Omental fat pad (tissue), 4 donors: ENCODE data around the gene CD68. TPM values are rescaled to one million over a fixed set of nuclear protein-coding genes. Genes with fewer than 3 reads are reported as not detected.

Experiments used
- ATAC-seq: fragments of 150-250 bp; one replicate; pipeline ENCODE4 v1.9.1; 2016; ENCODE audit warnings: mild to moderate bottlenecking, moderate library complexity; ENCODE audit not compliant: low FRiP score
- DNase-seq: peaks from one replicate; pipeline ENCODE4 v3.0.0-alpha.2; 2019; ENCODE audit warnings: low spot score
- total RNA-seq, 4 donors: library from RNA; depleted of rRNA; stranded (reverse); fragments of >200 nt; gene quantifications; one replicate each; pipeline ENCODE4 v1.1.0, GENCODE V29; 2016
- TF ChIP-seq, protein P1 (sequence below), 3 donors: fragments of 450-650 bp; IDR thresholded peaks; one replicate each; pipeline ENCODE4 v1.5.1; 2016 to 2017; ENCODE audit warnings: antibody characterized with exemption in 3 of 3, mild to moderate bottlenecking in 3 of 3, moderate library complexity in 2 of 3

CD68 gene
- total RNA-seq, 4 donors from 2014 or later: 99.1 to 321 (median 191) TPM

DNA sequence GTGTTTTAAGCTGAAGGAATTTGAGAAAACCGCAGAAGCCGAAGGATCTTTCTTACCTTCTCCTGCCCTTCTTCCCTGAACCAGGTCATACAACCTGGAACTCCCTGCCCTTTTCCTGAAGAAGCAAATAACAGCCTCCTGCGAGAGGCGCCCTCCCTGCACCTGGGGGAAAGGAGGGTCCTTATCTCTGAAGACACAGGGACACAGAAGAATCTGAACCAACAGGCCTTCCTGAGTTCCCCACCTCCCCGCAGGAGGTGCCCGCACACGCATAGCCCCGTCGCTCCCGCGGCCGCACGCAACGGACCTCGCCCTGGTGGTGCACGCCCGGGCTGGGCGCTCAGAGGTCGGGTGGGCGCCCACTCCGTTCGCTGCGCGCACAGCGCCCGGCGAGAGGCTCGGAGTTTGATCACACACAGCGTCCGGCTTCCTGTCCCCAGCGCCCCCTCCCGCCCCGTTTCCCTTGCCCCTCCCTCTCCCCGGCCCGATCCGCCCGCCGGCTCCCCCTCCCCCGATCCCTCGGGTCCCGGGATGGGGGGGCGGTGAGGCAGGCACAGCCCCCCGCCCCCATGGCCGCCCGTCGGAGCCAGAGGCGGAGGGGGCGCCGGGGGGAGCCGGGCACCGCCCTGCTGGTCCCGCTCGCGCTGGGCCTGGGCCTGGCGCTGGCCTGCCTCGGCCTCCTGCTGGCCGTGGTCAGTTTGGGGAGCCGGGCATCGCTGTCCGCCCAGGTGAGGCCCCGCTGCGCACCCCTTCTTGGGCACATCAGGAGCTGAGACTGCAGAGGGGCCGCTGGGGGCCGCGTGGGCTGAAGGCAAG is 30.6 kb upstream of the CD68 start, which contains the start of gene TNFSF12:
Gene TNFSF12 (plus strand): TSS at position 474 of the 816 bp plus-strand sequence. CDS start 96 bp downstream, at position 570.
- TF ChIP-seq, protein P1, sequence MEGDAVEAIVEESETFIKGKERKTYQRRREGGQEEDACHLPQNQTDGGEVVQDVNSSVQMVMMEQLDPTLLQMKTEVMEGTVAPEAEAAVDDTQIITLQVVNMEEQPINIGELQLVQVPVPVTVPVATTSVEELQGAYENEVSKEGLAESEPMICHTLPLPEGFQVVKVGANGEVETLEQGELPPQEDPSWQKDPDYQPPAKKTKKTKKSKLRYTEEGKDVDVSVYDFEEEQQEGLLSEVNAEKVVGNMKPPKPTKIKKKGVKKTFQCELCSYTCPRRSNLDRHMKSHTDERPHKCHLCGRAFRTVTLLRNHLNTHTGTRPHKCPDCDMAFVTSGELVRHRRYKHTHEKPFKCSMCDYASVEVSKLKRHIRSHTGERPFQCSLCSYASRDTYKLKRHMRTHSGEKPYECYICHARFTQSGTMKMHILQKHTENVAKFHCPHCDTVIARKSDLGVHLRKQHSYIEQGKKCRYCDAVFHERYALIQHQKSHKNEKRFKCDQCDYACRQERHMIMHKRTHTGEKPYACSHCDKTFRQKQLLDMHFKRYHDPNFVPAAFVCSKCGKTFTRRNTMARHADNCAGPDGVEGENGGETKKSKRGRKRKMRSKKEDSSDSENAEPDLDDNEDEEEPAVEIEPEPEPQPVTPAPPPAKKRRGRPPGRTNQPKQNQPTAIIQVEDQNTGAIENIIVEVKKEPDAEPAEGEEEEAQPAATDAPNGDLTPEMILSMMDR (IDR thresholded peaks at IDR 0.05): no peak
- DNase-seq (no peak), ATAC-seq (peak; percentile 69)

DNA sequence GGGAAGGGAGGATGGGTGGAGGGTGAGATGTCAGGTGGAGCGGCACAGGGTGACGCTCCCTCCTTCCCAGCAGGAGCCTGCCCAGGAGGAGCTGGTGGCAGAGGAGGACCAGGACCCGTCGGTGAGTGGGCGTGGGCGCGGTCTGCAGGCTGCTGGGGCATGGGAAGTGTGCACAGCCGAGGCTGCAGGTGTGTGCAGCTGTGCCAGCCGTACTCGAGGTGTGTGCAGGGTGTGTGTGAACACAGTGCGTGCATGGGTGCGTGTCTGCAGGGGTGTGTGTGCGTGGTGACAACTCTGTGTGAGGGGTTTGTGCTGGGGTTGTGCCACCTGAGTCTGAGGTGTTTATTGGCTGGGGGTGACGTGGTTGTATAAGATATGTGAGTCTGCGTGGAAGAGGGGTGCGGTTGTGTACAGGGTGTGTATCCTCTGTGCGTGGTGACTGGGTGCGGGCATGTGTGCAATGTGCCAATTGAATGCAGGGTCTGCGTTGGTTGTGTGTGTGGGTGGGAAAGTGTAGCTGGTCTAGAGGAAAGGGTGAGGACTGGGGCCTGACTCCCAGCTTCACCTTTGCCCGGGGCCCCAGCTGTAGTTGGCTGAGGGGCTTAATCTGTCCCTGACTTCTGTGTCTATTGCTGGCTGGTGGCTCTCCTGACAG is 29.9 kb upstream of the CD68 start:
- ATAC-seq (peak; percentile 37), DNase-seq (no peak)
- TF ChIP-seq, protein P1 (IDR thresholded peaks at IDR 0.05): no peak

DNA sequence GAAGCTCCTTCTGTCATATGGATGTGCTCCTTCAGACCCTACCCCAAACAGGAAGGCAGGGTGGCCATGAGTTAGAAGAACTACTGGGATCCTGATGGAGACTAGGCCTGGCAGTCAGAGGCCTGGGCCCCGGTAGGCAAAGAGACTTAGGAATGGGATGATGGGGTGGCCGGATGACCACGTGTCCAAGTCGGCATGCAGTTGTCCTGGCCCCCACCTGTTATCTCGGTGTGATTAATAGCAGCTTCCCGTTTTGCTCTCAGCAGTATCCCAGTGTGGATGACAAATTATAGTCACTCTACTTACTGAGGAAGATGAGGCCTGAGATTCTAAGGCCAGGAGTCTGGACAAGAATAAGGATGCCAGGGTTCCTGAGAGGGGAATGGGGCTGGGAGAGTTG is 29.1 kb upstream of the CD68 start:
- DNase-seq (no peak), ATAC-seq (no peak)
- TF ChIP-seq, protein P1 (IDR thresholded peaks at IDR 0.05): no peak

DNA sequence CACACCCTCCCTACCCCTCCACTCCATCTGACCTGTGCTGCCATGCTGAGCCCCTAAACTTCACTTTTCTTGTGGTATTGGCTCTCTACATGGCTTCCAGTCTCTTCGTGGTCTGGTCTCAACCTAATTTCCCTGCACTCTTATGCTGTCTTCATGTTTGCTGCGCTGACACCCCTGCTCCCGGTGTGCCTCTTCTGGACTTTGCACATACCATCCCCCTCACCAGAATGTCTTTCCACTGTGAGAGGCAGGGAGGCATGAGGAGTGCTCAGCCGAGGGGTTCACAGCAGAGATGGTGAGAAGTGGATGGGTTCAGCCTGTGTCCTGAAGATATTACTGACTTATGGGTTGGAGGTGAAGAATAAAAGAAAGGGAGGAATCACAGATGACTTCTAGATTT is 28.0 kb upstream of the CD68 start:
- TF ChIP-seq, protein P1 (IDR thresholded peaks at IDR 0.05): no peak
- ATAC-seq: no peak
- no peak for DNase-seq

DNA sequence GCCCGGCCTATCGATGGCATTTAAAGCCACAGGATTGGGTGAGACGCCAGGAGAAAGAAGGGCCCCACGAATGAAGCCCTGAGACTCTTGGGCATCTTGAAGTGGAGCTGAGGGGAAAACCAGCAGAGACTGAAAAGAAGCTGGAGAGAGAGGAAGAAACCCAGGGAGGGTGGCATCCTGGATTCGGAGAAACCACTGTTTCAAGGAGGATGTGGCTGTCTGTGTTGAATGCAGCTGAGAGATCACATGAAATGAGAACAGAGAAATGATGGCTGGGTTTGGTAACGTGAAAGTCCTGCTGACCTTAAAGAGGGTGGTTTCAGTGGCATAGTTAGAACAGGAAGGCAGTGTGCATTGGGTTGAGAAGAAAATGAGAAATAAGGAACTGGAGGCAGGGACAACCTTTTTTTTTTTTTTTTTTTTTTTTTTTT is 26.8 kb upstream of the CD68 start:
- TF ChIP-seq, protein P1 (IDR thresholded peaks at IDR 0.05): no peak
- DNase-seq (no peak), ATAC-seq (no peak)

DNA sequence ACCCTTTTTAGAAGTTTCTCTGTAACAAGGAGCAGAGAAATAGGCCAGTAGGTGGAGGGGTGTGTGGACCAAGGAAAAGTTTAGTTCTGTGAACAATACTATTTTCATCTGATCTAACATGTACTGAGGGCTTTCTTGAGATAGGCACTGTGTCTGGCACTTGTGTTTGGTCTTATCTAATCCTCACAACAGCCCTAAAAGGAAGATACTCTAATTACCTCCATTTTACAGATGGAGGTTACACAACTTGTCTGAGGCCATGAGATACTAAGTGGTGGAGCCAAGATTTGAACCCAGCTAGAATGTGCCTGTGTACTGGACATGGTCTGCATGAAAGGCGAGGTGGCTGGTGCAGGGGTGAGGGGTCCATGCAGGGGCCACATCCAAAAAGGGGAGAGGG is 26.1 kb upstream of the CD68 start:
- no peak for DNase-seq
- TF ChIP-seq, protein P1 (IDR thresholded peaks at IDR 0.05): no peak
- ATAC-seq: no peak
